Globus pallidus (tissue), 1 donor: ENCODE results near the gene PAMR1.
A peak's percentile ranks its signal among the peaks of the same experiment; 100 is the strongest.

ENCODE experiments used
- DNase-seq: peaks from one replicate; pipeline ENCODE4 v3.0.0-alpha.2; 2015; ENCODE audit warnings: low spot score

Gene PAMR1

GRCh38 chr11:35402751-35403660 is 122.4 kb downstream of the PAMR1 start:
- DNase-seq = no peak

GRCh38 chr11:35398881-35399280 is 126.5 kb downstream of the PAMR1 start:
- DNase-seq = no peak

GRCh38 chr11:35394941-35395340 is 130.5 kb downstream of the PAMR1 start:
- DNase-seq = no peak

- no peak for DNase-seq
Measured at GRCh38 chr11:35393098-35393497, 132.3 kb downstream of the PAMR1 start.

GRCh38 chr11:35391922-35392688 is 133.3 kb downstream of the PAMR1 start:
- peak; percentile 74 for DNase-seq

GRCh38 chr11:35390737-35391682 is 134.4 kb downstream of the PAMR1 start:
- no peak for DNase-seq

GRCh38 chr11:35389897-35390465 is 135.4 kb downstream of the PAMR1 start:
- no peak for DNase-seq

- DNase-seq = no peak
Measured at GRCh38 chr11:35389112-35389511, 136.3 kb downstream of the PAMR1 start.

- DNase-seq = no peak
Measured at GRCh38 chr11:35388061-35388460, 137.4 kb downstream of the PAMR1 start.

GRCh38 chr11:35387111-35387982 is 138.1 kb downstream of the PAMR1 start:
- DNase-seq = no peak

GRCh38 chr11:35383953-35384352 is 141.5 kb downstream of the PAMR1 start:
- no peak for DNase-seq
